Activated CD8-positive, alpha-beta T cell treated with anti-CD3 and anti-CD28 coated beads for 36 hours (primary cell): ENCODE measurements around the gene TRPV5. TPM values are rescaled to one million over a fixed set of nuclear protein-coding genes. Genes with fewer than 3 reads are reported as not detected.

Experiments used
- ATAC-seq: fragments of 200-7000 bp; cut with Tn5 transposase; one replicate; pipeline ENCODE4 v1.10.0; 2021; ENCODE audit warnings: mild to moderate bottlenecking, moderate library complexity
- CTCF ChIA-PET: fragments of 350-600 bp; sonication (Branson Sonifier 250); formaldehyde crosslinking; loops from one replicate; lab custom pipeline; 2021; ENCODE audit warnings: antibody characterized with exemption; lab: Charles Lee
- POLR2A ChIA-PET: fragments of 350-600 bp; sonication (Branson Sonifier 250); formaldehyde crosslinking; loops from one replicate; lab custom pipeline; 2021; ENCODE audit warnings: antibody characterized with exemption; lab: Charles Lee
- DNase-seq: peaks from one replicate; pipeline ENCODE4 v3.0.0-alpha.2; 2020
- H3K27ac Mint-ChIP-seq: one replicate; pipeline ENCODE4 v1.8.0; 2021; ENCODE audit warnings: mild to moderate bottlenecking, mixed read lengths
- H3K27me3 Mint-ChIP-seq: one replicate; pipeline ENCODE4 v1.8.0; 2021; ENCODE audit warnings: mixed read lengths
- H3K36me3 Mint-ChIP-seq: one replicate; pipeline ENCODE4 v1.8.0; 2021; ENCODE audit warnings: low read depth, mixed read lengths
- H3K4me1 Mint-ChIP-seq: one replicate; pipeline ENCODE4 v1.8.0; 2021; ENCODE audit warnings: low read depth, mixed read lengths
- H3K4me3 Mint-ChIP-seq: one replicate; pipeline ENCODE4 v1.8.0; 2021; ENCODE audit warnings: mild to moderate bottlenecking, moderate library complexity, mixed read lengths
- H3K9me3 Mint-ChIP-seq: one replicate; pipeline ENCODE4 v1.8.0; 2021; ENCODE audit warnings: mixed read lengths
- intact Hi-C: fragments of 100-400 bp; cut with micrococcal nuclease; formaldehyde crosslinking; loops from one replicate; pipeline ENCODE4 v1.10.0; 2022
- total RNA-seq, 2 experiments: library from RNA; stranded (reverse); gene quantifications; one replicate each; pipeline ENCODE4 v1.2.3, GENCODE V29; 2021
- TF ChIP-seq, protein P1 (sequence below): fragments of 200-600 bp; IDR thresholded peaks from one replicate; pipeline ENCODE4 v1.8.0; 2022; ENCODE audit warnings: antibody characterized with exemption, mild to moderate bottlenecking

The TRPV5 gene
- total RNA-seq, 2 experiments from 2014 or later, result not detected

GRCh38 chr7:142862786-142863400 is 70.7 kb downstream of the TRPV5 start:
- Mint-ChIP-seq H3K27me3 (no peaks in the 10 kb centered on the region), H3K4me1 (no peaks in the 10 kb centered on the region), H3K4me3 (no peak overlapping the region), H3K9me3 (no peaks in the 10 kb centered on the region), H3K27ac (no peak overlapping the region), H3K36me3 (no peaks in the 10 kb centered on the region)
- no peak for ATAC-seq
- DNase-seq, result no peak
- TF ChIP-seq, protein P1, sequence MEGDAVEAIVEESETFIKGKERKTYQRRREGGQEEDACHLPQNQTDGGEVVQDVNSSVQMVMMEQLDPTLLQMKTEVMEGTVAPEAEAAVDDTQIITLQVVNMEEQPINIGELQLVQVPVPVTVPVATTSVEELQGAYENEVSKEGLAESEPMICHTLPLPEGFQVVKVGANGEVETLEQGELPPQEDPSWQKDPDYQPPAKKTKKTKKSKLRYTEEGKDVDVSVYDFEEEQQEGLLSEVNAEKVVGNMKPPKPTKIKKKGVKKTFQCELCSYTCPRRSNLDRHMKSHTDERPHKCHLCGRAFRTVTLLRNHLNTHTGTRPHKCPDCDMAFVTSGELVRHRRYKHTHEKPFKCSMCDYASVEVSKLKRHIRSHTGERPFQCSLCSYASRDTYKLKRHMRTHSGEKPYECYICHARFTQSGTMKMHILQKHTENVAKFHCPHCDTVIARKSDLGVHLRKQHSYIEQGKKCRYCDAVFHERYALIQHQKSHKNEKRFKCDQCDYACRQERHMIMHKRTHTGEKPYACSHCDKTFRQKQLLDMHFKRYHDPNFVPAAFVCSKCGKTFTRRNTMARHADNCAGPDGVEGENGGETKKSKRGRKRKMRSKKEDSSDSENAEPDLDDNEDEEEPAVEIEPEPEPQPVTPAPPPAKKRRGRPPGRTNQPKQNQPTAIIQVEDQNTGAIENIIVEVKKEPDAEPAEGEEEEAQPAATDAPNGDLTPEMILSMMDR, result no peak
- POLR2A ChIA-PET, result no interaction called here
- CTCF ChIA-PET, result interaction anchor here (1.0 to 3.3 kb wide), 5 partner anchors 9 to 353 kb away, joined by 3 to 20 read pairs (median 6); no protein-coding TSS in a partner anchor
- intact Hi-C loops, result no loop called here

DNA sequence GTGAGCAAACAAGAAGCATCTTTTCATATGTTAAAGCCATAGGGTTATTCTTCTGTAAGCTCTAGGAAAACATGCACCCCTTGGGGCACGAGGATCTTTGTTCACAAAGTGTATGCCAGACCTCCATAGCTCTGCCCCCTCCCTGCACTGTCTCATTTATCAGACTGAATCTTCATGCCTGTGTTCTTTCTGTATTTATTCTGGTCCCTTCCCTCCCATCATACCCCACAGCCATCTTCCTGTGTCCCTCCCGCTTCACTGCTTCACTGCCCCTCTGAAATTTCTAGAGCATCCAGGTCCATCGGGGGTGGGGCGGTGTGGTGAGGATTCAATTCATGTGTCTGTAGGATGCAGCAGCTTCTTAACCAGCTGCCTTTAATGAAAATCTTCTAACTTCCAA is 71.2 kb downstream of the TRPV5 start:
- Mint-ChIP-seq H3K9me3 (no peaks in the 10 kb centered on the region), H3K27ac (no peak overlapping the region), H3K36me3 (no peaks in the 10 kb centered on the region), H3K4me3 (no peak overlapping the region), H3K27me3 (no peaks in the 10 kb centered on the region), H3K4me1 (no peaks in the 10 kb centered on the region)
- DNase-seq (no peak), ATAC-seq (no peak)
- TF ChIP-seq, protein P1, result no peak
- ChIA-PET POLR2A (no interaction called here), CTCF (interaction anchor here (2.6 to 2.9 kb wide), 2 partner anchors 11 to 141 kb away, joined by 6 to 20 read pairs; no protein-coding TSS in a partner anchor)
- intact Hi-C loops, result no loop called here

- ChIA-PET CTCF (interaction anchor here (0.7 to 2.9 kb wide), 3 partner anchors 12 to 383 kb away, joined by 3 to 20 read pairs (median 6); no protein-coding TSS in a partner anchor), POLR2A (interaction anchor here (0.6 kb wide), 2 partner anchors 37 to 1396 kb away, joined by 3 read pairs; no protein-coding TSS in a partner anchor)
- Mint-ChIP-seq H3K27ac (no peak overlapping the region), H3K4me3 (no peak overlapping the region), H3K36me3 (no peaks in the 10 kb centered on the region), H3K27me3 (no peaks in the 10 kb centered on the region), H3K9me3 (no peaks in the 10 kb centered on the region), H3K4me1 (peaks cover 3% of the 10 kb centered on the region)
- intact Hi-C loops, result no loop called here
- TF ChIP-seq, protein P1, result no peak
- DNase-seq (no peak), ATAC-seq (no peak)
Observed at GRCh38 chr7:142860968-142861367, 72.6 kb downstream of the TRPV5 start.

DNA sequence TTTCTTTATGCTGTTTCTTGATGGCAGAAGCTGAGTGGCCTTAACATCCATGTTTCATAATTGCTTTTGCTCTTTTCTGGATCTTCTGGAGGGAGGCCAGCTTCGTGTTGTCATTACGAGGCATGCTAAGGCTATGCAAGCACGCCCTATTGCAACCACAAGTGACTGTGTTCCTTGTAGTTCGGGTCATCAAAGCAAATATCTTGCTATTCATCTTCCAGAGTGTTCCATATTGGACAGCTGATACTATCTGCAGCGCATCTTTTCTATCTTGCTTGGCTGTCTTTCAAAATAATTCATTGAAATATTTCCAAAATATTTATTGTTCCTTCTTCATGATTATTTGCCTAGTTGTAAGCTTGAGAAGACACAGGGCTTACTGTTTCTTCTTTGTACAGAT is 73.7 kb downstream of the TRPV5 start:
- intact Hi-C loops, result no loop called here
- H3K27ac Mint-ChIP-seq, result no peak overlapping the region
- H3K27me3 Mint-ChIP-seq, result no peaks in the 10 kb centered on the region
- TF ChIP-seq, protein P1, result no peak
- ChIA-PET CTCF (interaction anchor here (0.9 to 2.9 kb wide), 4 partner anchors 13 to 559 kb away, joined by 3 to 20 read pairs (median 3); no protein-coding TSS in a partner anchor), POLR2A (no interaction called here)
- no peak overlapping the region for H3K4me3 Mint-ChIP-seq
- ATAC-seq (no peak), DNase-seq (no peak)
- H3K36me3 Mint-ChIP-seq, result no peaks in the 10 kb centered on the region
- H3K4me1 Mint-ChIP-seq, result peaks cover 3% of the 10 kb centered on the region
- no peaks in the 10 kb centered on the region for H3K9me3 Mint-ChIP-seq

- H3K36me3 Mint-ChIP-seq, result no peaks in the 10 kb centered on the region
- H3K9me3 Mint-ChIP-seq, result no peaks in the 10 kb centered on the region
- intact Hi-C loops, result no loop called here
- H3K4me1 Mint-ChIP-seq, result peaks cover 3% of the 10 kb centered on the region
- POLR2A ChIA-PET, result no interaction called here
- H3K27me3 Mint-ChIP-seq, result no peaks in the 10 kb centered on the region
- TF ChIP-seq, protein P1, result no peak
- no peak for DNase-seq
- no peak overlapping the region for H3K27ac Mint-ChIP-seq
- no peak for ATAC-seq
- CTCF ChIA-PET, result interaction anchor here (0.9 to 2.4 kb wide), 5 partner anchors 22 to 558 kb away, joined by 3 to 11 read pairs (median 3); no protein-coding TSS in a partner anchor
- no peak overlapping the region for H3K4me3 Mint-ChIP-seq
Observed at GRCh38 chr7:142859411-142859810, 74.1 kb downstream of the TRPV5 start.
